GM13976 (cell line): ENCODE results near the gene NOC4L.

Source experiments
- DNase-seq: peaks from one replicate; pipeline ENCODE4 v3.0.0; 2012; ENCODE audit warnings: low spot score
- in situ Hi-C: fragments of 300-500 bp; cut with MboI; formaldehyde crosslinking; loops from one replicate; pipeline ENCODE4 v1.12.0; 2022; ENCODE audit warnings: low sequenced_read_pairs, mixed read lengths, inconsistent platforms; ENCODE audit not compliant: unreplicated experiment
- TF ChIP-seq, protein P1 (sequence below): IDR thresholded peaks from 2 replicates; pipeline ENCODE4 v1.5.1; 2012; ENCODE audit warnings: borderline replicate concordance, mild to moderate bottlenecking; ENCODE audit not compliant: insufficient read depth; ENCODE audit errors: extremely low read depth, missing control alignments, control extremely low read depth

NOC4L gene

GRCh38 chr12:132152411-132152821 lies 8.2 kb downstream of the NOC4L start:
- in situ Hi-C loops: no loop called here
- TF ChIP-seq, protein P1, sequence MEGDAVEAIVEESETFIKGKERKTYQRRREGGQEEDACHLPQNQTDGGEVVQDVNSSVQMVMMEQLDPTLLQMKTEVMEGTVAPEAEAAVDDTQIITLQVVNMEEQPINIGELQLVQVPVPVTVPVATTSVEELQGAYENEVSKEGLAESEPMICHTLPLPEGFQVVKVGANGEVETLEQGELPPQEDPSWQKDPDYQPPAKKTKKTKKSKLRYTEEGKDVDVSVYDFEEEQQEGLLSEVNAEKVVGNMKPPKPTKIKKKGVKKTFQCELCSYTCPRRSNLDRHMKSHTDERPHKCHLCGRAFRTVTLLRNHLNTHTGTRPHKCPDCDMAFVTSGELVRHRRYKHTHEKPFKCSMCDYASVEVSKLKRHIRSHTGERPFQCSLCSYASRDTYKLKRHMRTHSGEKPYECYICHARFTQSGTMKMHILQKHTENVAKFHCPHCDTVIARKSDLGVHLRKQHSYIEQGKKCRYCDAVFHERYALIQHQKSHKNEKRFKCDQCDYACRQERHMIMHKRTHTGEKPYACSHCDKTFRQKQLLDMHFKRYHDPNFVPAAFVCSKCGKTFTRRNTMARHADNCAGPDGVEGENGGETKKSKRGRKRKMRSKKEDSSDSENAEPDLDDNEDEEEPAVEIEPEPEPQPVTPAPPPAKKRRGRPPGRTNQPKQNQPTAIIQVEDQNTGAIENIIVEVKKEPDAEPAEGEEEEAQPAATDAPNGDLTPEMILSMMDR: no peak
- DNase-seq: no peak

- no peak for DNase-seq
- in situ Hi-C loops: no loop called here
- TF ChIP-seq, protein P1: no peak
Measured at GRCh38 chr12:132152953-132153352, 8.7 kb downstream of the NOC4L start.

GRCh38 chr12:132153501-132154340 lies 9.5 kb downstream of the NOC4L start:
- DNase-seq: peak; percentile 89
- TF ChIP-seq, protein P1: peak; percentile 94
- in situ Hi-C loops: no loop called here

DNA sequence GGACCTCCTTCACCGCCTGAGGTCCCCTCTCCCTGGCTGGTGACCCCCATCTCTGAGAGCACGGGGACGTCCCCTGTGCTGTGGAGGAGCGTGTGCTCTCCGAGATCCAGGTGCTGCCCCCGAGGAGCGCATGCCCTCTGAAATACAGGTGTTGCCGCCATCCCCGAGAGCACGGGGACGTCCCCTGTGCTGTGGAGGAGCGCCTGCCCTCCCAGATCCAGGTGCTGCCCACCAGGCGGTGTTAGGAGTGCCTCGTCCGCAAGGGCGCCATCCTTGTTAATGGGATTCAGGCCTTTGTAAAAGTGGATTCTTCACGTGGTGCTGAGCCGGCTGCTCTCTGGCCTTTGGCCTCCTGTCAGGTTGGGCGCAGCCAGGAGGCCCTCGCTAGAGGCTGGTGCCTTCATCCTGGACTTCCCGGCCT lies 10.1 kb downstream of the NOC4L start:
- TF ChIP-seq, protein P1: no peak
- in situ Hi-C loops: no loop called here
- DNase-seq: no peak

GRCh38 chr12:132154941-132155770 lies 10.9 kb downstream of the NOC4L start:
- no peak for DNase-seq
- TF ChIP-seq, protein P1: no peak
- in situ Hi-C loops: no loop called here

DNA sequence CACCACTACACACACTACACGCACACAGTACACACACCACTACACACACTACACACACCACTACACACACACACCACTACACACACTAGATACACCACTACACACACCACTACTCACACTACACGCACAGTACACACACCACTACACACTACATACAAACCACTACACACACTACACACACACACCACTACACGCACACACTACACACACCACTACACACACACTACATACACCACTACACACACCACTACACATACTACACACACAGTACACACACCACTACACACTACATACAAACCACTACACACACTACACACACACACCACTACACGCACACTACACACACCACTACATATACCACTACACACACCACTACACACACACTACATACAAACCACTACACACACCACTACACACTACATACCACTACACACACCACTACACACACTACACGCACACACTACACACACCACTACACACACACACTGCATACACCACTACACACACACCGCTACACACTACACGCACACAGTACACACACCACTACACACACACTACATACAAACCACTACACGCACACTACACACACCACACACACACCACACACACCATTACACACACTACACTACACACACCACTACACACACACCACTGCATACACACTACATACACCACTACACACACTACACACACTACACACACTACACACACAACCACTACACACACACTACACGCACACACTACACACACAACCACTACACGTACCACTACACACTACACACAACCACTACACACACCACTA lies 11.7 kb downstream of the NOC4L start:
- TF ChIP-seq, protein P1: no peak
- in situ Hi-C loops: no loop called here
- DNase-seq: no peak
